Stimulated activated CD4-positive, alpha-beta T cell treated with anti-CD3 and anti-CD28 coated beads, Interleukin-15, amount 100 ng/mL, for 48 hours (primary cell): Measurements from ENCODE around the gene ARHGAP42.

Experiments
- DNase-seq, 2 donors: peaks; one replicate each; pipeline ENCODE4 v3.0.0-alpha.2; 2020; ENCODE audit warnings: low read depth in 2 of 2

The ARHGAP42 gene

DNA sequence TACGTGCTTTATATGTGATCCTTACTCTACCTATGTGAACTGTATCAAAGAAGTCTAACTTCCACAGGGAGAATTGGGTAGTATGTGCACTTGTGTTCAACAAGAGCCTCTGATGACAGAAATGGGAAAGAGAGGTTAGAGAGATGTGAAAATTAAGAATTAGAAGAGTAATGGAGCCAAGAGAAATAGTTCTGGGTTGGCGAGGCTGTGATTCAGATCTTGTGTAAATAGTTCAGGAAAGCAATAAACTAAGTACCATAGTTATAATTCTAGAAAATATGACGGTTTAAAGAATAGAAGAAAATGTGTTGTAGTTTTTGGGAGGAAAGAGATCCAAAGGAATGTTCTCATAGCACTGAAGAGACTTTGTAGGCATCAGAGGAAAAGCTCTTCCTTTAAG, 112.4 kb downstream of the ARHGAP42 start:
- DNase-seq: no peak

GRCh38 chr11:100800202-100800601, 113.1 kb downstream of the ARHGAP42 start:
- DNase-seq: no peak

DNA sequence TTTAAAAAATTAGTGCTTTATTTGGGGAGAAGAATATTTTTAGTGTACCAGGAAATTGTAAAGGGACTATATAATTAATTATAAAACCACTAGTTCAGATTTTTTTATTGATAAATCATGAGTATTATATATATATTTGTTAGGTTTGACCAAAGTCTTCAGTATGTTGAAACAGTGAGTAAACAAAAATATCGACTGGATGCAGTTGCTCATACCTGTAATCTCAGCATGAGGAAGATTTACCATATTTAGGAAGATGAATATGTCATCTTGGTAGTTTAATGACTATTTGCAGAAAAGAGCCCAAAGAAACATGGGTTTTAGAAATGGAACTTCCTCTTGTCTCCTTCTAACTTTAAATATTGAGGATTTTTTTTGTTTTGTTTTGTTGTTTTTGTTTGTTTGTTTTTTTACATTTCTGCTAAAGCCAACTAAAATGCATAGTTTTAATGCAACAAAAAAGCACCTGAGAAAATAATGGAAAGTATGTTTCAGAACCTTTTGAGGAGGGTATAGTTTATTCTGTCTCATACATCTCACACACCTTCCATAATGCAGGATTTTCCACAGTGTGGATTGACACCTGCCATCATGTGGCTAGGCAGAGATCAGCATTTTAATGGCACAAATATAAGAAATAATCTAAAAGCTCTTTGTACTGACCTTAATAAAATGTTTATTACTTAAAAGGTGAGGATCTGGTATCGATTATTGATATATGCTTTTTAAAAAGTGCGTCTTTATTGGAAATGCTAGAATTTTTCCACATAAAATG, 114.3 kb downstream of the ARHGAP42 start:
- no peak for DNase-seq

DNA sequence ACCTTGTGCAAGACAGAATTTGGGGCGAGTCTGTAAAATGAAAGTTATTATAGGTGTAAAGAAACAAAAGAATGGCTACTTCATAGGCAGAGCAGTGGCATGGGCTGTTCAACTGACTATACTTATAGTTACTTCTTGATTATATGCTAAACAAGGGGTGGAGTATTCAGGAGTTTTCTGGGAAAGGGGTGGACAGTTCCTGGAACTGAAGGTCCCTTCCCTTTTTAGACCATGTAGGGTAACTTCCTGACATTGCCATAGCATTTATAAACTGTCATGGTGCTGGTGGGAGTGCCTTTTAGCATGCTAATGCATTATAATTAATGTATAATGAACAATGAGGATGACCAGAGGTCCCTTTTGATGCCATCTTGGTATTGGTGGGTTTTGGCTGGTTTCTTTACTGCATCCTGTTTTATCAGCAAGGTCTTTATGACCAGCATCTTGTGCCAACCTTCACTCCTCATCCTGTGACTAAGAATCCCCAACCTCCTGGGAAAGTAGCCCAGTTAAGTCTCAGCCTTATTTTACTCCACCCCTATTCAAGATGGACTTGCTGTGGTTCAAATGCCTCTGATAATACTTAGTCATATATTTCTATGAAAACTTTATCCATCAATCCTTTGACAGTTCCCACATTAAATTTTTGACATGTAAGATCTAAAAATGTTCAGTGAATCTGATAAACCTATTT, 118.6 kb downstream of the ARHGAP42 start:
- no peak for DNase-seq

GRCh38 chr11:100806296-100806695, 119.2 kb downstream of the ARHGAP42 start:
- DNase-seq: no peak

GRCh38 chr11:100808904-100809491, 121.9 kb downstream of the ARHGAP42 start:
- DNase-seq: no peak

- no peak for DNase-seq
Measured at GRCh38 chr11:100810146-100810545, 123.1 kb downstream of the ARHGAP42 start.

DNA sequence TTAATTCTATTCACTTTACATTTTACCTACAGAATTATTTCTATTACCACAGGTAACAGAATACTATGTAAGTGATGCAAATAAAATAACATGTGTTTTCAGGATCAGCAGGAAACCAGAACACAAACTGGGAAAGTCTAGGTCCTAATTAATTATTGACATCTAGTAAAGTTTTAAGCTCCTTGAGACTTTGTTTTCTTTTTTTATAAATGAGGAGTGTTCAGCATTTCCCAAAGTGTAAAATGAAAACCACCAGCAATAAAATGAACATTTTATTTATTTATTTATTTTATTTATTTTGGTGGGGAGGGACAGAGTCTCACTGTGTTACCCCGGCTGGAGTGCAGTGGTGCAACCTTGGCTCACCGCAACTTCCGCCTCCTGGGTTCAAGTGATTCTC, 123.6 kb downstream of the ARHGAP42 start:
- DNase-seq: no peak

DNA sequence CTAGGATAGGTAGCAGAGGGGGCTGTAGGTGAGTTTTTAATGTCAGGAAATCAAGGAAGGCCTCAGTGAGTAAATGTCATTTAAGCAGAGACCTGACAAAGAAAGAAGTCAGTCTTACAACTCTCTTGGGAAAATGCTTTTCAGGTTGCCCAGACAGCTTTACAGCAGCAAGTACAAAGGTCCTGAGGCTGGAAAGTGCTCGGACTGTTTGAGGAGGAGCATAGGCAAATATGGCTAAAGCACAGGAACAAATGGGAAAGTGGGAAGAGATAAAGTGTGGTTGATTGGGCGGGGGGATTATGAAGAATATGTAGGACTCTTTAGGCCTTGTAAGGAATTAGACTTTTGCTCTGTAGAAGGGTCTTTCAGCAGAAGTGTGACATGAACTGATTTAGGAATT, 125.4 kb downstream of the ARHGAP42 start:
- DNase-seq: no peak

- DNase-seq: no peak
Measured at GRCh38 chr11:100815787-100816330, 128.8 kb downstream of the ARHGAP42 start.

- DNase-seq: no peak
Measured at GRCh38 chr11:100816823-100817222, 129.7 kb downstream of the ARHGAP42 start.

DNA sequence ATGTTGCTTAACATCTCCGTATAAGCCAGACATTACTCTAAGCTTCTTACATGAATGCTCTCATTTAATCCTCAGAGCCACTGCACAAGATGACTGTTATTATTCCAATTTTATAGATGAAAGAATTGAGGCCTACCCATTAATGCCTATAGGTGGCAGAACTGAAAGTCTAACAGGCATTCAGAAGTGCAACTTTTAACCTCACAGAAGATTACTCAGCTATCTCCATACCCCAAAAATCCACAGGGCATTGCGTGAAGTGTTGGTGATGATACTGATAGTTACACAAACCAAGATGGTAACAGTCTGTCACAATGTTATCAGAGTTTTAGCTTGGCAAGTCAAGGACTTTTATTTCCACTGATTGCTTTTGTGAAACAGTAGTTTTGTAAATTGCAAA, 130.5 kb downstream of the ARHGAP42 start:
- DNase-seq: no peak

DNA sequence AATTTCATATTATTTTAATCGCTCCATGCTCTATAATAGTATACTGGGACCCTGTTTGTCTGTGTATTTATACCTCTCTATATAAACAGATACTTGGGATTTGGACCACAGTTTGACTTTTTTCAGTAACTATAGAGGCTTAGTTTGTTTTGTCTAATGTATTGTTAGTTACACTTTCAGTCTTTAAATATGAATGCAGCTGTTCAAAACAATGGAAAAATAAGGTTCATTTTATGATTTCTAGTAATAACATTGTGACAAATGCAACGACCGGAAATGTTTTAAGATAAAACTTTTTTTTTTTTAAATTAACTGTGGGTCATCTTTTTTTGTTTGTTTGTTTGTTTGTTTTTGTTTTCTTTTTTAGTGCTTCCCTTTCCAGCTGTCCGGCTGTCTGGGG, 133.5 kb downstream of the ARHGAP42 start:
- no peak for DNase-seq

DNA sequence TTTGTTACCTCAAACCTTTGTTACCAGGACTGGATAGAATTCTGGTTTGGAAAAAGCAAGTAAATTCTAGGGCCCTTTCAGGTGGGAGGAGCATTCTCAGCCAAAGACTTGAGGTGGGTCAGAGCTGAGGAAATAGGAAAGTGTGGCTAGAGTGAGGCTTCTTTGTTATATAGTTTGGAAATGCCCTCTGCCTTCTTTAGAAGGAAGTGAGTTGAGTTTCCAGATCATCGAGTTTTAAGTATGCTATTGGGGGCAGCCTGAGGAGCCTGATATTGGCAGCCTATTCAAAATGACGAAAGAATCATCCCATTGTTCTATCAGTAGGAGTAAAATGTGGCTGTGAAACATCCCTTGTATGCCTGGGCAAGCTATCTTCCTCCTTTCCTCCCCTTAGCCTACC, 134.1 kb downstream of the ARHGAP42 start:
- DNase-seq: no peak

GRCh38 chr11:100823360-100823759, 136.3 kb downstream of the ARHGAP42 start:
- no peak for DNase-seq

- DNase-seq: no peak
Measured at GRCh38 chr11:100824041-100824809, 137.1 kb downstream of the ARHGAP42 start.

DNA sequence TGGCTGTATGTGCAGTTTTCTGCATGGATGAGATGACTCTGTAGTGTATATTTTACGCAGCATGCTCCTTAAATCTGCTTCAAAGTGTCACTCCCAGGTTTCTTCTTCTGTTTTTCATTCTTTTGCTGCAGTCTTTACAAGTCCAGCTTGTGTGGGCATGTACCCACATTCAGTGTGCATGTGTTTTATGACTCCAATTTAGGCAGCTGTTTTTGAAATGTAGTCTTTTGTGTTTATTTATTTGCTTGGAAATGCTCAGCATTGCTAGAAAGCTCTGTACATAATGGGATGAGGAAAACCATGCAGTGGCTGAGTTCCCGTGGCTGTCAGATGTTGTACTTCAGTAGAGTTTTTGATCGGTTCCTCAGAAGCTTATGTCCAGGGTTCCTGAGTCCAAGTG, 138.5 kb downstream of the ARHGAP42 start:
- DNase-seq: no peak

DNA sequence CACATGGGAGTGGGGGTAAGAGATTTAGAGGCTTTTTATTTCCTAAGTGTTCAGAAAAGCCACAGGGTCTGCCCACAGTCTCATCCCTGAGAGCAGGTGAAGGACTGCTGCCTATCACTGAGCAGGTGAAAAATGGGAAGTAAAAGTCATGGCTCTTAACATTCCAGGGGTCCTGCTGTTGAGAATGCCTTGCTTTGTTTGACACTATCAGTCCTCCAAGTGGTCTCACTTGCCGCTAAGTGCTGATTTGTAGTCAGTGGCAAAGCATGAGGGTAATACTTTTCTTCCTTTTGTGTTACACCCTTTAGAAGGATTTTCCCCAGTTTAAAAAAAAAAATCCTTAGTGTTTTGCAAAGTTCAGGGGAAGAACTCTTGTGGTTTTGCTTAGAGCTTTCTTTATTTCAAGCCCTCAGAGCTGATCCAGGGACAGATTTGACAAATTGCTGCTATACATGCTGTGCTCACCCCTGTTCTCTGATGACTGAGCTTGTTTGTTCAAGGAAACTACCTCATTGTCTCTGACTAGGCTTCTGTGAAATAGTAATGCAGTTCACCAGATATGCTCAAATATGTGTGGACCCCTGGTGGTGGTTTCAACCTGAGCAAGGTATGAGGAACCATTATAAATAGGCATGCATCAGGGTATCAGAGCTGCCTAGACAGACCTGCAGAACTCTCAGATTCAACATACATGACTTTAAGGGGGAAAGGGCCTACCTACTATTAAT, 141.0 kb downstream of the ARHGAP42 start:
- no peak for DNase-seq

- no peak for DNase-seq
Measured at GRCh38 chr11:100830274-100830673, 143.2 kb downstream of the ARHGAP42 start.

DNA sequence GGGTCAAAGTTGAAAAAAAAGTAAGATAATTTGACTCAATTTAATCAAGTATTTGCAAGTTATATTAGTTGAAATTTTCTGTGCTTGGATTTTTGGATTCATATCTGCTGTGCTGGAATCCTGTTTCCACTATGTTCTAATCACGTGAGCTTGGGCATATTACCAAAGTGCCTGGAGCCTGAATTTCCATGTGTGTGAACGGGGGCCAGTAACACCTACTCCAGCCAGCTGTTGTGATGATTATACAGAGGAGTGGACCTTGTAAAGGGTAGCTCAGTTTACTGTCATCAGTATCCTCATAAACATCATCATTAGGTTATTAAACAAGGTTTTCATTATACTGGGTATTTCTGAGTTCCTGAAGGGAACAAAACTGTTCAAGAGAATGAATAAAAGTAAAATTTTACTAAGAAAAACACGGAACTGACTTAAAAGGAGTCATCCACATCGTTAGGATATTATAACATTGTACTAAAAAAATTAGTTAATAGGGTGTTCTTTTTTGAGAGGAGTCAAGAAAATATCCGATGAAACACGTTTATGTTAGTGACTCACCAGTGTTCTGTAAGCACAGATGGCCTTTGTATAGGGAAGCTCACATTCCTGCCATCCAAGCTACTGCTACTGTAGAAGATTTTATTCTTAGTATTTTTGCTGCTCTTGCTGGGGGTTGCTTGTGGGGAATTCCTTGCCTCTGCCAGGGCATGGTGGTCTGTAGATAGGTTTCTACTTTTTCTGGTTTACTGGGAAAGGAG, 144.1 kb downstream of the ARHGAP42 start:
- DNase-seq: no peak
